ENCODE data around the gene EHF. TPM values are rescaled to one million over a fixed set of nuclear protein-coding genes. Genes with fewer than 3 reads are reported as not detected.

The EHF gene
- total RNA-seq, 1 experiment from 2014 or later: 0.51 TPM

GRCh38 chr11:34640050-34640923, 19.4 kb downstream of the EHF start:
- ATAC-seq (peak; percentile 75), DNase-seq (ENCODE audit: low read depth, low spot score) (no peak)
- no TSS peak for BruUV-seq (replicated peaks)
- Histone ChIP-seq H3K36me3 (ENCODE audit: control insufficient read depth, insufficient read depth, low read length) (no peaks in the 10 kb centered on the region), H3K27ac (ENCODE audit: low read length) (peak overlapping the region; percentile 76), H3K4me3 (ENCODE audit: low read depth in 2 of 2, low read length in 2 of 2) (no peak overlapping the region), H3K9me3 (ENCODE audit: control insufficient read depth, insufficient read depth, low read depth, low read length) (no peaks in the 10 kb centered on the region), H3K27me3 (ENCODE audit: control insufficient read depth, insufficient read depth, low read length) (no peaks in the 10 kb centered on the region), H3K4me1 (ENCODE audit: control insufficient read depth, insufficient read depth, low read length) (peaks cover 23% of the 10 kb centered on the region)
- CTCF ChIA-PET: interaction anchor here (0.6 kb wide), 1 partner anchor 61 kb away, joined by 3 read pairs; no protein-coding TSS in a partner anchor
- TF ChIP-seq REST (IDR thresholded peaks at IDR 0.05; ENCODE audit: insufficient read depth in 1 of 2, low read depth in 2 of 2, low read length in 1 of 2): no peak
- TF ChIP-seq SIN3A (IDR thresholded peaks at IDR 0.05; ENCODE audit: borderline replicate concordance, insufficient read depth, low read depth, low read length): no peak
- no peak for TF ChIP-seq TCF7L2 (IDR thresholded peaks at IDR 0.05; ENCODE audit: low read depth, low read length)
- no peak for TF ChIP-seq POLR2AphosphoS5 (IDR thresholded peaks at IDR 0.05; ENCODE audit: low read depth, low read length)
- TF ChIP-seq CTCF (IDR thresholded peaks at IDR 0.05): no peak
- intact Hi-C loops (cut with micrococcal nuclease; ENCODE audit: unreplicated experiment): no loop called here
- in situ Hi-C loops (cut with HindIII; ENCODE audit: low pct_unique_long_range_greater_than_20kb, low sequenced_read_pairs): no loop called here
- POLR2A ChIA-PET: no interaction called here

- no peaks in the 10 kb centered on the region for H3K36me3 ChIP-seq (ENCODE audit: control insufficient read depth, insufficient read depth, low read length)
- H3K9me3 ChIP-seq (ENCODE audit: control insufficient read depth, insufficient read depth, low read depth, low read length): no peaks in the 10 kb centered on the region
- CTCF ChIA-PET: no interaction called here
- ATAC-seq (no peak), DNase-seq (ENCODE audit: low read depth, low spot score) (no peak)
- H3K4me1 ChIP-seq (ENCODE audit: control insufficient read depth, insufficient read depth, low read length): peaks cover 23% of the 10 kb centered on the region
- intact Hi-C loops (cut with micrococcal nuclease; ENCODE audit: unreplicated experiment): no loop called here
- POLR2A ChIA-PET: no interaction called here
- in situ Hi-C loops (cut with HindIII; ENCODE audit: low pct_unique_long_range_greater_than_20kb, low sequenced_read_pairs): no loop called here
- H3K27ac ChIP-seq (ENCODE audit: low read length): peak overlapping the region; percentile 76
- H3K27me3 ChIP-seq (ENCODE audit: control insufficient read depth, insufficient read depth, low read length): no peaks in the 10 kb centered on the region
- no peak overlapping the region for H3K4me3 ChIP-seq (ENCODE audit: low read depth in 2 of 2, low read length in 2 of 2)
- BruUV-seq (replicated peaks): no TSS peak
- TF ChIP-seq POLR2AphosphoS5 (IDR thresholded peaks at IDR 0.05; ENCODE audit: low read depth, low read length) (no peak), REST (IDR thresholded peaks at IDR 0.05; ENCODE audit: insufficient read depth in 1 of 2, low read depth in 2 of 2, low read length in 1 of 2) (no peak), CTCF (IDR thresholded peaks at IDR 0.05) (no peak), SIN3A (IDR thresholded peaks at IDR 0.05; ENCODE audit: borderline replicate concordance, insufficient read depth, low read depth, low read length) (no peak), TCF7L2 (IDR thresholded peaks at IDR 0.05; ENCODE audit: low read depth, low read length) (no peak)
Observed at GRCh38 chr11:34640924-34641275, 20.0 kb downstream of the EHF start.
